Mesendoderm (in vitro differentiated cells): ENCODE measurements around the gene JTB.
A peak's percentile ranks its signal among the peaks of the same experiment; 100 is the strongest.

ENCODE experiments used
- DNase-seq: peaks from one replicate; pipeline ENCODE4 v3.0.0; 2013
- H2AK5ac ChIP-seq: 2 replicates; pipeline ENCODE4 v1.6.1; 2013; ENCODE audit warnings: low read length, inconsistent platforms
- H2BK120ac ChIP-seq: 2 replicates; pipeline ENCODE4 v1.6.1; 2013; ENCODE audit warnings: low read depth, mild to moderate bottlenecking, low read length, moderate library complexity, mixed read lengths
- H2BK15ac ChIP-seq: replicated peaks from 2 replicates; pipeline ENCODE4 v1.6.1; 2013; ENCODE audit warnings: low read depth, mild to moderate bottlenecking, moderate library complexity
- H2BK5ac ChIP-seq: 2 replicates; pipeline ENCODE4 v1.6.1; 2013; ENCODE audit warnings: low read length, inconsistent platforms
- H3K18ac ChIP-seq: 2 replicates; pipeline ENCODE4 v1.6.1; 2013; ENCODE audit warnings: mild to moderate bottlenecking, low read length, mixed read lengths
- H3K23ac ChIP-seq: one replicate; pipeline ENCODE4 v1.6.1; 2013; ENCODE audit warnings: low read length
- H3K27ac ChIP-seq: 2 replicates; pipeline ENCODE4 v1.5.1; 2013; ENCODE audit warnings: low read depth, mild to moderate bottlenecking, inconsistent platforms, low read length, moderate library complexity
- H3K27me3 ChIP-seq: 2 replicates; pipeline ENCODE4 v1.6.1; 2013; ENCODE audit warnings: low read length, control low read depth, mild to moderate bottlenecking, inconsistent platforms; ENCODE audit not compliant: insufficient read depth, poor library complexity
- H3K36me3 ChIP-seq: 2 replicates; pipeline ENCODE4 v1.6.1; 2013; ENCODE audit warnings: low read length, inconsistent platforms; ENCODE audit not compliant: control insufficient read depth, insufficient read depth
- H3K4ac ChIP-seq: one replicate; pipeline ENCODE4 v1.6.1; 2013; ENCODE audit warnings: low read depth, mild to moderate bottlenecking, low read length, moderate library complexity
- H3K4me1 ChIP-seq: 2 replicates; pipeline ENCODE4 v1.6.1; 2013; ENCODE audit warnings: low read depth, low read length, inconsistent platforms; ENCODE audit not compliant: control insufficient read depth
- H3K4me2 ChIP-seq: 2 replicates; pipeline ENCODE4 v1.6.1; 2013; ENCODE audit warnings: low read length
- H3K4me3 ChIP-seq: 2 replicates; pipeline ENCODE4 v1.5.1; 2013; ENCODE audit warnings: mild to moderate bottlenecking, low read length
- H3K56ac ChIP-seq: one replicate; pipeline ENCODE4 v1.6.1; 2013; ENCODE audit warnings: low read length
- H3K79me1 ChIP-seq: 2 replicates; pipeline ENCODE4 v1.6.1; 2013; ENCODE audit warnings: low read length, inconsistent platforms
- H3K79me2 ChIP-seq: 2 replicates; pipeline ENCODE4 v1.6.1; 2013; ENCODE audit warnings: mild to moderate bottlenecking, low read length; ENCODE audit not compliant: control insufficient read depth, insufficient read depth
- H3K9ac ChIP-seq: 2 replicates; pipeline ENCODE4 v1.6.1; 2013; ENCODE audit warnings: low read length, inconsistent platforms
- H4K5ac ChIP-seq: one replicate; pipeline ENCODE4 v1.6.1; 2013; ENCODE audit warnings: low read length
- H4K8ac ChIP-seq: one replicate; pipeline ENCODE4 v1.6.1; 2013; ENCODE audit warnings: low read depth, mild to moderate bottlenecking, control low read depth, low read length, moderate library complexity
- WGBS: extraction: QIAGEN DNeasy Blood & Tissue Kit; methylation state at CpG from one replicate; pipeline ENCODE4 v1.1.7; 2013; ENCODE audit warnings: low lambda C conversion rate, missing lambda C conversion rate; ENCODE audit not compliant: insufficient coverage; ENCODE audit errors: extremely low coverage; 5-methylcytosine and 5-hydroxymethylcytosine counted together

JTB gene

DNA sequence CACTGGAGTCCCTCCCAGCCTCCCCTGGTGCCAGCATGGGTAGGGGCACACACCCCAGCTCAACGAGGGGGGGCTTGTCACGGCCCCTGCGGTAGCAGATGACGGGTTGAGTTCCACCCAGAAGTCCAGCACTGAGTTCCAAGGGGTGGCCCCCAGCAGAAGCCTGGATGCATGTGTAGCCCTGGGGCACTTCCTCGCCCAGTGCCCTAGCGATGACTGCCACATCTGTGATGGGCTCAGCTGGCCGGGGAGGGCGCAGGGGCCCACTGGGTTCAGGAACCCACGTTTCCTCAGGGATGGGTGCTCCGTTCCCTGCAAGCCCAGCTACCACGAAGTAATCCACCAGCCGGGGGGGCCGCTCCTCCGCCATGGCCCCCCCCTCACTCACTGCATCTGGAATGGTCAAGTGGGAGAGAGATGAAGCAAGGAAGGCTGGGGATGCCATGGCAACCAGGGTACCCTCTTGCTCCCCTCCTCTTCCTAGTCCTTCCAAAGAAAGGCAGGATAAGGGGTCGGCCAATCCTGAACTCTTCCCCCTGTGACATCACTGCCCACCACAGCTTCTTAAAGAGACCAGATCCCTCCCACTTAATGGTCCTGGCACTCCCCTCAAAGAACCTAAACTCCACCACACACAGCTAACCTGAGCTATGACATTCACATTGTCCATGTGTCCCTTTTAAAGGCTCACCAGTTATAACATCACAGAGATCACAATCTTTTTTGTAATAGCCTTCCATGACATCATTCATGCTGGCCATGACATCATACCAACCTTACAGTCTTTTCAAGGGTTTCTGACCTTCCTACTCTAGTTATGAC is 33.3 kb downstream of the JTB start:
- no CpG with 5 or more reads among the region's 15 CpGs for WGBS
- Histone ChIP-seq H2BK5ac (no peak overlapping the region), H3K56ac (no peak overlapping the region), H3K23ac (no peak overlapping the region), H3K9ac (no peak overlapping the region), H3K4me1 (no peaks in the 10 kb centered on the region), H3K4me2 (no peak overlapping the region), H3K4ac (no peak overlapping the region), H3K36me3 (peaks cover 8% of the 10 kb centered on the region), H3K27ac (no peak overlapping the region), H4K8ac (no peak overlapping the region), H3K4me3 (no peak overlapping the region), H2BK15ac (no peak overlapping the region), H3K18ac (no peak overlapping the region), H3K79me2 (peaks cover 8% of the 10 kb centered on the region), H3K27me3 (no peaks in the 10 kb centered on the region), H2AK5ac (no peak overlapping the region), H3K79me1 (peaks cover 14% of the 10 kb centered on the region), H2BK120ac (no peak overlapping the region), H4K5ac (no peak overlapping the region)
- DNase-seq = peak; percentile 37

DNA sequence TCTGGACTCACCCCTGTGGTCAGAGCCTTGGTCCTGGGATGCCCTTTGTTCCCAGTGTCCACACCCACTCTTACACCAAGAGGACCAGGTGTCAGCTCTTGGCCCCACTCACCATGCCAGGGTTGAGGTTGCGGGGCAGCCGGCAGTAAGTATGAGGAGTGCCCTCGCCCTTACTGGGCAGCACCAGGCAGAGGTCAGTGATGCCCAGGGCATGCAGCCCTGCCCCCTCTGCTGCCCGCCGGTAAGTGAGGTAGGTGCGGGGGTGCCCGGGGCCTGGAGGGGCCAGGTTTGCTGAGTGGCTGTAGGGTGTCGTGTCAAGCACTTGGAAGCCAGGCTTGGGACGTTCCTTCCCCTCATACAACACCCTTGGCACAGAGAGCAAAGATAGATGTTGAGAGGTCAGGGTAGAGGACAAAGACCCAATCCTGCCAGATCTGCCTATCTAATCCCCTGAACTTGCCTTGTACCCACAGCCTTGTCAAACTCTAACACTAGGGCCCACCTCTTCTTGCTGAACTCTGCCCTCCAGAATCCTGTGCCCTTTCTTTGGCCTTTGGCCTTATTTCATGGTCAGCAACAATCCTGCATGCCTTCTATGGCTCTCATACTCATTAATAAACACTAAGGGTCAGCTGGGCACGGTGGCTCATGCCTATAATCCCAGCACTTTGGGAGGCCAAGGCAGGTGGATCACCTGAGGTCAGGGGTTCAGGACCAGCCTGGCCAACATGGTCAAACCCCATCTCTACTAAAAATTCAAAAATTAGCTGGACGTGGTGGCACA is 34.5 kb downstream of the JTB start:
- no peak for DNase-seq
- Histone ChIP-seq H3K4me1 (no peaks in the 10 kb centered on the region), H3K4me3 (no peak overlapping the region), H3K23ac (no peak overlapping the region), H3K56ac (no peak overlapping the region), H2BK15ac (no peak overlapping the region), H2AK5ac (no peak overlapping the region), H2BK120ac (no peak overlapping the region), H3K79me1 (peaks cover 14% of the 10 kb centered on the region), H3K27me3 (no peaks in the 10 kb centered on the region), H3K18ac (no peak overlapping the region), H3K4me2 (no peak overlapping the region), H3K9ac (no peak overlapping the region), H3K79me2 (peaks cover 8% of the 10 kb centered on the region), H3K27ac (no peak overlapping the region), H4K8ac (no peak overlapping the region), H4K5ac (no peak overlapping the region), H3K4ac (no peak overlapping the region), H2BK5ac (no peak overlapping the region), H3K36me3 (peaks cover 6% of the 10 kb centered on the region)
- WGBS = no CpG with 5 or more reads among the region's 11 CpGs

DNA sequence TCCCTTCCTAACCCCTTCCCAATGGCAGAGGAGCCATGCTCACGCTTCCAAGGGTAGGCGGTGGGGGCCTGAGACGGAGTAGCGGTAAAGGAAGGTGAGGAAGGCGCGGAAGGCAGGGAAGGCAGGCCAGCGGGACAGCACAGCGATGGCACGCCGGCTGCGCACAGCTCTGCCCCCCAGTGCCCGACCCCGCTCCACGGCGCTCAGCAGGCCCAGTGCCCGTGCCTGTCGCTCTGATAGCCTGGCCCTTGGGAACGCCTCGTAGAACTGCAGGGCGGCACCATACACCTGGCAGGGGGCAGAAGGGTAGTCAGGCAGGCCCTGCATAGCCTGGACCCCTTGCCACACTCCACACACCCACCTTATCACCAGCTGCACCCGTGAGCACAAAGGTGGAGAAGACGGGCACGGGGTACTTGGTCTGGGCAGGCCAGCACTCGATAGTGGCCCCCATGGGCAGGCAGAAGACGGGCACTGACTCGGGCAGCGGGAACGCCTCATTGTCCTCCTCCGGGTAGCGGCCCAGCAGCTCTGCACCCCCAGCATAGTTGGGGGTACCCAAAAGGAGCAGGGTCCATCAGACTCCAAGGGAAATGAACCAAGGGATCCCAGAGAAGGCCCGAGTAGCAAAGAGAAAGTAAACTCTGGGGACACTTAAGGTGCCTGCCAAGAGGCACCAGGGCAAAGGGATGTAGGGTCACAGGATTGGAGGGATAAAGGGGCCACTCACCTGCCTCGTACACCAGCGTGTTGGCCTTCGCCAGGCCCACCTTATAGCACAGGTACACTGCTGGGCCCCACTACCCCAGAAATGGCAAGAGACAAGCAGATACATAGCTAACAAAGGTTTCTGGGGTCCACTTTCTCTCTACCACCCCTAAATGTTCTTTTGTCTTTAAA is 35.4 kb downstream of the JTB start:
- H3K79me2 ChIP-seq = peaks cover 8% of the 10 kb centered on the region
- no peak overlapping the region for H3K4ac ChIP-seq
- H3K9ac ChIP-seq = no peak overlapping the region
- no peak overlapping the region for H3K56ac ChIP-seq
- H2BK5ac ChIP-seq = no peak overlapping the region
- no peak overlapping the region for H2AK5ac ChIP-seq
- WGBS = no CpG with 5 or more reads among the region's 34 CpGs
- H4K5ac ChIP-seq = no peak overlapping the region
- DNase-seq = no peak
- H3K36me3 ChIP-seq = peaks cover 10% of the 10 kb centered on the region
- no peak overlapping the region for H3K18ac ChIP-seq
- H3K79me1 ChIP-seq = peaks cover 14% of the 10 kb centered on the region
- H3K4me3 ChIP-seq = no peak overlapping the region
- H3K27ac ChIP-seq = no peak overlapping the region
- no peak overlapping the region for H3K4me2 ChIP-seq
- no peaks in the 10 kb centered on the region for H3K4me1 ChIP-seq
- no peak overlapping the region for H3K23ac ChIP-seq
- H4K8ac ChIP-seq = no peak overlapping the region
- H2BK120ac ChIP-seq = no peak overlapping the region
- H3K27me3 ChIP-seq = no peaks in the 10 kb centered on the region
- no peak overlapping the region for H2BK15ac ChIP-seq

DNA sequence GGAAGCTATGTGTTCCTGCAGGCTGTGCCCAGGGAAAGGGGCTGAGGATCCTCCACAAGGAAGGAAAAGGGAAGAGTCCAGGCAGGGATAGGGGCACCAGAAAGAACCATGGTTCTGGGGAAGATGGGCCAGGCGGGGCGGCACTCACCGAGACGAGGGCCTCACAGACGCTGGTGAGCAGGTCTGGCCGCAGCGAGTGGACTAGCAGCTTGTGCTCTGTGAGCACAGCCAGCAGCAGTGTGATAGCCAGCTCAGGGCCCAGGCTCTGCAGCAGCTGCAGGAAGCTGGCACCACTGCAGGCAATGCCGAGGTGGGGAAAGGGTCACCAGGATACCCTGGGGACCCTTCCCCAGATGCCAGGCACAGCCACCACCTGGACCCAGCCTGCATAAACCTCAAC is 36.7 kb downstream of the JTB start:
- Histone ChIP-seq H3K9ac (no peak overlapping the region), H3K4me3 (no peak overlapping the region), H4K5ac (no peak overlapping the region), H3K79me2 (peaks cover 8% of the 10 kb centered on the region), H3K4ac (no peak overlapping the region), H3K4me2 (no peak overlapping the region), H2BK15ac (no peak overlapping the region), H3K79me1 (peaks cover 14% of the 10 kb centered on the region), H3K23ac (no peak overlapping the region), H3K18ac (no peak overlapping the region), H3K27me3 (no peaks in the 10 kb centered on the region), H2BK120ac (no peak overlapping the region), H3K4me1 (no peaks in the 10 kb centered on the region), H4K8ac (no peak overlapping the region), H3K36me3 (peaks cover 15% of the 10 kb centered on the region), H3K27ac (no peak overlapping the region), H3K56ac (no peak overlapping the region), H2AK5ac (no peak overlapping the region), H2BK5ac (no peak overlapping the region)
- WGBS = no CpG with 5 or more reads among the region's 8 CpGs
- no peak for DNase-seq

DNA sequence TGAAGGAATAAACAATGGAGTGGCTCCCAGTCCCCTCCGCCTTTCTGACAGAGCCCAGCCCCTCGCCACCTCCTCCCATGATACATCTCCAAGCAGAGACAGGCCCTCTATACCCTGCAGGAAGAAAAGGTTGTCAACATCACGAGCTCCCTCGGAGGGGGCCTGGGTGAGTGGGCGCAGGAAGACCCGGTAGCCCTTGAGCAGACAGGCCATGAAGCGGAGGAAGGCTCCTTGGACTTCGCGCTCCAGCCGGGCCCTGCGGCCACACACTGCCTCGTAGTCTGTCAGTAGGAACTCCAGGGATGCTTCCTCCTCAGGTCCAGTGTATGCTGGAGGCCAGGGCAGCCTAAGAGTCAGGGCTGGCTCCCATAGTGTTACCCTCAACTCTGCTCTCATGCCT is 38.0 kb downstream of the JTB start:
- H4K5ac ChIP-seq = no peak overlapping the region
- no peak overlapping the region for H2BK120ac ChIP-seq
- H2BK5ac ChIP-seq = no peak overlapping the region
- no peak overlapping the region for H3K4me2 ChIP-seq
- no CpG with 5 or more reads among the region's 12 CpGs for WGBS
- H3K4me1 ChIP-seq = no peaks in the 10 kb centered on the region
- H3K4me3 ChIP-seq = no peak overlapping the region
- H3K27me3 ChIP-seq = no peaks in the 10 kb centered on the region
- H3K56ac ChIP-seq = no peak overlapping the region
- no peak overlapping the region for H3K27ac ChIP-seq
- DNase-seq = no peak
- H4K8ac ChIP-seq = no peak overlapping the region
- no peak overlapping the region for H3K23ac ChIP-seq
- H3K36me3 ChIP-seq = peaks cover 18% of the 10 kb centered on the region
- no peak overlapping the region for H3K9ac ChIP-seq
- H3K79me2 ChIP-seq = no peaks in the 10 kb centered on the region
- no peak overlapping the region for H2BK15ac ChIP-seq
- H3K18ac ChIP-seq = no peak overlapping the region
- H2AK5ac ChIP-seq = no peak overlapping the region
- H3K4ac ChIP-seq = no peak overlapping the region
- H3K79me1 ChIP-seq = peaks cover 4% of the 10 kb centered on the region
